Activated gamma-delta T cell treated with Interleukin-2 at 50 U/mL for 16 hours (primary cell): Measurements from ENCODE around the gene LDAH.
A peak's percentile ranks its signal among the peaks of the same experiment; 100 is the strongest.

ENCODE experiments used
- DNase-seq: peaks from one replicate; pipeline ENCODE4 v3.0.0-alpha.2; 2020

LDAH gene

GRCh38 chr2:20650877-20651730 lies 171.8 kb downstream of the LDAH start, which contains the start of gene HS1BP3:
TSS of gene HS1BP3 (minus strand) at chr2:20651098. CDS start at chr2:20651063, 35 bp downstream.
- DNase-seq, result peak; percentile 86

- DNase-seq, result no peak
Observed at GRCh38 chr2:20650393-20650876, 172.5 kb downstream of the LDAH start.

GRCh38 chr2:20649976-20650375 lies 172.9 kb downstream of the LDAH start:
- no peak for DNase-seq

GRCh38 chr2:20649576-20649975 lies 173.3 kb downstream of the LDAH start:
- DNase-seq, result no peak

GRCh38 chr2:20648831-20649230 lies 174.1 kb downstream of the LDAH start:
- DNase-seq, result no peak

GRCh38 chr2:20648206-20648605 lies 174.7 kb downstream of the LDAH start:
- no peak for DNase-seq

- no peak for DNase-seq
Observed at GRCh38 chr2:20647738-20648137, 175.2 kb downstream of the LDAH start.

GRCh38 chr2:20647211-20647610 lies 175.7 kb downstream of the LDAH start:
- DNase-seq, result no peak

- DNase-seq, result no peak
Observed at GRCh38 chr2:20646446-20646845, 176.5 kb downstream of the LDAH start.

- DNase-seq, result no peak
Observed at GRCh38 chr2:20645761-20646160, 177.1 kb downstream of the LDAH start.

GRCh38 chr2:20645301-20645701 lies 177.6 kb downstream of the LDAH start:
- DNase-seq, result no peak

GRCh38 chr2:20643826-20644225 lies 179.1 kb downstream of the LDAH start:
- no peak for DNase-seq

GRCh38 chr2:20643060-20643459 lies 179.8 kb downstream of the LDAH start:
- DNase-seq, result no peak

GRCh38 chr2:20642055-20642971 lies 180.6 kb downstream of the LDAH start:
- DNase-seq, result peak; percentile 65

GRCh38 chr2:20641123-20641985 lies 181.5 kb downstream of the LDAH start:
- no peak for DNase-seq

- DNase-seq, result no peak
Observed at GRCh38 chr2:20640411-20641122, 182.3 kb downstream of the LDAH start.

- no peak for DNase-seq
Observed at GRCh38 chr2:20638646-20639430, 184.1 kb downstream of the LDAH start.

- no peak for DNase-seq
Observed at GRCh38 chr2:20638014-20638413, 184.9 kb downstream of the LDAH start.

GRCh38 chr2:20637147-20637546 lies 185.8 kb downstream of the LDAH start:
- no peak for DNase-seq

- DNase-seq, result no peak
Observed at GRCh38 chr2:20635675-20636584, 187.0 kb downstream of the LDAH start.
